Measurements from ENCODE around the gene DRD4.

The DRD4 gene

DNA sequence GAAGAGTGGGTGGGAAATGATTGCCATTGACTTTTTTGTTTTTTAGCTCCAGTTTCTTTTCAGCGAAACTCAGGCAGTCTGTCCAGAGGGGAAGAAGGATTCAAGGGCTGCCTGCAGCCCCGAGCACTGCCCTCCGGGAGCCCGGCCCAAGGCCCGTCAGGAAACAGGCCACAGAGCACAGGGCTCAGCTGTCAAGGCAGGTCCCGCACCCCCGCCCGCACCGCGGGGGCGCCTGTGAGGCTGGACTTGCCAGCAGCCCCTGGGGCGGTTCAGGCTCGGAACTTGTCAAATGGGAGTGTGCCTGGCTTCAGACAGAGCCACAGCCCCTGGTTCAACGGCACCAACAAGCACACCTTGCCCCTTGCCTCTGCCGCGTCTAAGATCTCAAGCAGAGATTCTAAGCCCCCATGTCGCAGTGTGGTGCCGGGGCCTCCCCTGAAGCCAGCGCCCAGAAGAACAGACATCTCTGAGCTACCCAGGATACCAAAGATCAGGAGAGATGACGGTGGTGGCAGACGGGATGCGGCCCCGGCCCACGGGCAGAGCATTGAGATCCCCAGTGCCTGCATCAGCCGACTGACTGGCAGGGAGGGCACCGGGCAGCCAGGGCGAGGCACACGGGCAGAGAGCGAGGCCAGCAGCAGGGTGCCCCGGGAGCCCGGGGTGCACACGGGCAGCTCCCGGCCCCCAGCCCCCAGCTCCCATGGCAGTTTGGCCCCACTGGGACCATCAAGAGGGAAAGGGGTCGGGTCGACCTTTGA is 29.9 kb upstream of the DRD4 start:
- Histone ChIP-seq H2BK120ac (ENCODE audit: insufficient read depth, low read length, poor library complexity) (no peak overlapping the region), H3K79me2 (ENCODE audit: control insufficient read depth, insufficient read depth, low read length, poor library complexity) (no peaks in the 10 kb centered on the region), H3K18ac (ENCODE audit: low read length) (no peak overlapping the region), H3K4me2 (ENCODE audit: low read length) (no peak overlapping the region), H3K27me3 (ENCODE audit: insufficient read depth, low read length) (no peaks in the 10 kb centered on the region), H3K4me1 (ENCODE audit: control insufficient read depth in 1 of 2, insufficient read depth in 2 of 2, low read length in 2 of 2) (no peaks in the 10 kb centered on the region), H3K27ac (ENCODE audit: low read depth, low read length) (no peak overlapping the region), H3K4me3 (ENCODE audit: low read depth, low read length) (no peak overlapping the region), H2BK5ac (ENCODE audit: low read depth, low read length, poor library complexity) (no peak overlapping the region), H2AK5ac (ENCODE audit: low read length) (no peak overlapping the region), H4K91ac (ENCODE audit: low read depth, low read length) (no peak overlapping the region), H4K8ac (ENCODE audit: low read depth, low read length) (no peak overlapping the region), H3K23ac (ENCODE audit: low read length) (no peak overlapping the region), H3K9ac (ENCODE audit: low read length) (no peak overlapping the region), H3K4ac (ENCODE audit: low read depth, low read length) (no peak overlapping the region), H3K79me1 (ENCODE audit: low read length) (no peaks in the 10 kb centered on the region), H2BK12ac (ENCODE audit: low read length) (no peak overlapping the region), H2AFZ (ENCODE audit: insufficient read depth, low read length, poor library complexity) (no peak overlapping the region), H3K14ac (ENCODE audit: low read length) (no peak overlapping the region), H4K12ac (ENCODE audit: low read depth, low read length) (no peak overlapping the region), H3K36me3 (ENCODE audit: control insufficient read depth in 1 of 2, insufficient read depth in 2 of 2, low read length in 2 of 2) (peaks cover 95 to 96% of the 10 kb centered on the region in 2 experiments), H3K9me3 (ENCODE audit: insufficient read depth, low read depth, low read length) (no peaks in the 10 kb centered on the region)
- WGBS (ENCODE audit: extremely low coverage, insufficient coverage, insufficient read length), result no CpG with 5 or more reads among the region's 35 CpGs
- DNase-seq, result no peak

- Histone ChIP-seq H4K12ac (ENCODE audit: low read depth, low read length) (peak overlapping the region; percentile 56), H3K27me3 (ENCODE audit: insufficient read depth, low read length) (no peaks in the 10 kb centered on the region), H3K36me3 (ENCODE audit: control insufficient read depth in 1 of 2, insufficient read depth in 2 of 2, low read length in 2 of 2) (peaks cover 96 to 98% of the 10 kb centered on the region in 2 experiments), H2AK5ac (ENCODE audit: low read length) (no peak overlapping the region), H3K9ac (ENCODE audit: low read length) (no peak overlapping the region), H2AFZ (ENCODE audit: insufficient read depth, low read length, poor library complexity) (no peak overlapping the region), H3K4me2 (ENCODE audit: low read length) (no peak overlapping the region), H2BK120ac (ENCODE audit: insufficient read depth, low read length, poor library complexity) (no peak overlapping the region), H3K4me3 (ENCODE audit: low read depth, low read length) (no peak overlapping the region), H3K4me1 (ENCODE audit: control insufficient read depth in 1 of 2, insufficient read depth in 2 of 2, low read length in 2 of 2) (no peaks in the 10 kb centered on the region), H3K79me1 (ENCODE audit: low read length) (no peaks in the 10 kb centered on the region), H3K23ac (ENCODE audit: low read length) (no peak overlapping the region), H3K4ac (ENCODE audit: low read depth, low read length) (no peak overlapping the region), H4K91ac (ENCODE audit: low read depth, low read length) (no peak overlapping the region), H3K9me3 (ENCODE audit: insufficient read depth, low read depth, low read length) (no peaks in the 10 kb centered on the region), H2BK12ac (ENCODE audit: low read length) (no peak overlapping the region), H3K79me2 (ENCODE audit: control insufficient read depth, insufficient read depth, low read length, poor library complexity) (no peaks in the 10 kb centered on the region), H4K8ac (ENCODE audit: low read depth, low read length) (no peak overlapping the region), H3K18ac (ENCODE audit: low read length) (no peak overlapping the region), H2BK5ac (ENCODE audit: low read depth, low read length, poor library complexity) (no peak overlapping the region), H3K14ac (ENCODE audit: low read length) (no peak overlapping the region), H3K27ac (ENCODE audit: low read depth, low read length) (no peak overlapping the region)
- no CpG with 5 or more reads among the region's 45 CpGs for WGBS (ENCODE audit: extremely low coverage, insufficient coverage, insufficient read length)
- DNase-seq, result no peak
Observed at GRCh38 chr11:607971-608659, 29.0 kb upstream of the DRD4 start.

DNA sequence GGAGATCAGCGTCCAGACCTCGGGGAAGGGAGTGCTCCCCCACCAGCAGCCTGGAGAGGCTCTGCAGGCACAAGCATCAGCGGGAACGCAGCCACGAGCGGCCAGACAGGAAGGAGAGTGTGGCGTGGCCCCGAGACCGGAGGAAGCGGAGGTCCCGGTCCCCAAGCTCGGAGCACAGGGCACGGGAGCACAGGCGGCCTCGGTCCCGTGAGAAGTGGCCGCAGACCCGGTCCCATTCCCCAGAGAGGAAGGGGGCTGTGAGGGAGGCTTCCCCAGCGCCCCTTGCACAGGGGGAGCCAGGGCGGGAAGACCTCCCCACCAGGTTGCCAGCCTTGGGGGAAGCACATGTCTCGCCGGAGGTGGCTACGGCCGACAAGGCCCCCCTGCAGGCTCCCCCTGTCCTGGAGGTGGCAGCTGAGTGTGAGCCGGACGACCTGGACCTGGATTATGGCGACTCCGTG is 28.2 kb upstream of the DRD4 start:
- Histone ChIP-seq H3K14ac (ENCODE audit: low read length) (no peak overlapping the region), H2AFZ (ENCODE audit: insufficient read depth, low read length, poor library complexity) (no peak overlapping the region), H3K9ac (ENCODE audit: low read length) (no peak overlapping the region), H4K91ac (ENCODE audit: low read depth, low read length) (no peak overlapping the region), H4K8ac (ENCODE audit: low read depth, low read length) (no peak overlapping the region), H2BK120ac (ENCODE audit: insufficient read depth, low read length, poor library complexity) (no peak overlapping the region), H3K36me3 (ENCODE audit: control insufficient read depth in 1 of 2, insufficient read depth in 2 of 2, low read length in 2 of 2) (peaks cover 93 to 95% of the 10 kb centered on the region in 2 experiments), H3K4me3 (ENCODE audit: low read depth, low read length) (no peak overlapping the region), H3K4ac (ENCODE audit: low read depth, low read length) (no peak overlapping the region), H3K4me2 (ENCODE audit: low read length) (no peak overlapping the region), H4K12ac (ENCODE audit: low read depth, low read length) (no peak overlapping the region), H2AK5ac (ENCODE audit: low read length) (no peak overlapping the region), H2BK5ac (ENCODE audit: low read depth, low read length, poor library complexity) (no peak overlapping the region), H3K4me1 (ENCODE audit: control insufficient read depth in 1 of 2, insufficient read depth in 2 of 2, low read length in 2 of 2) (peaks cover 2% of the 10 kb centered on the region in 2 experiments), H3K18ac (ENCODE audit: low read length) (no peak overlapping the region), H3K27me3 (ENCODE audit: insufficient read depth, low read length) (no peaks in the 10 kb centered on the region), H3K9me3 (ENCODE audit: insufficient read depth, low read depth, low read length) (no peaks in the 10 kb centered on the region), H3K79me1 (ENCODE audit: low read length) (no peaks in the 10 kb centered on the region), H3K79me2 (ENCODE audit: control insufficient read depth, insufficient read depth, low read length, poor library complexity) (no peaks in the 10 kb centered on the region), H2BK12ac (ENCODE audit: low read length) (no peak overlapping the region), H3K27ac (ENCODE audit: low read depth, low read length) (no peak overlapping the region), H3K23ac (ENCODE audit: low read length) (no peak overlapping the region)
- no CpG with 5 or more reads among the region's 28 CpGs for WGBS (ENCODE audit: extremely low coverage, insufficient coverage, insufficient read length)
- no peak for DNase-seq

- DNase-seq, result no peak
- Histone ChIP-seq H2BK120ac (ENCODE audit: insufficient read depth, low read length, poor library complexity) (no peak overlapping the region), H3K4me3 (ENCODE audit: low read depth, low read length) (no peak overlapping the region), H3K4ac (ENCODE audit: low read depth, low read length) (no peak overlapping the region), H2AFZ (ENCODE audit: insufficient read depth, low read length, poor library complexity) (no peak overlapping the region), H3K23ac (ENCODE audit: low read length) (no peak overlapping the region), H3K27me3 (ENCODE audit: insufficient read depth, low read length) (no peaks in the 10 kb centered on the region), H4K8ac (ENCODE audit: low read depth, low read length) (no peak overlapping the region), H3K79me1 (ENCODE audit: low read length) (no peaks in the 10 kb centered on the region), H3K4me1 (ENCODE audit: control insufficient read depth in 1 of 2, insufficient read depth in 2 of 2, low read length in 2 of 2) (peaks cover 5 to 7% of the 10 kb centered on the region in 2 experiments), H3K36me3 (ENCODE audit: control insufficient read depth in 1 of 2, insufficient read depth in 2 of 2, low read length in 2 of 2) (peaks cover 92 to 94% of the 10 kb centered on the region in 2 experiments), H2BK12ac (ENCODE audit: low read length) (no peak overlapping the region), H2AK5ac (ENCODE audit: low read length) (no peak overlapping the region), H3K9ac (ENCODE audit: low read length) (no peak overlapping the region), H3K9me3 (ENCODE audit: insufficient read depth, low read depth, low read length) (no peaks in the 10 kb centered on the region), H3K79me2 (ENCODE audit: control insufficient read depth, insufficient read depth, low read length, poor library complexity) (no peaks in the 10 kb centered on the region), H4K12ac (ENCODE audit: low read depth, low read length) (no peak overlapping the region), H3K18ac (ENCODE audit: low read length) (no peak overlapping the region), H4K91ac (ENCODE audit: low read depth, low read length) (no peak overlapping the region), H3K27ac (ENCODE audit: low read depth, low read length) (no peak overlapping the region), H3K14ac (ENCODE audit: low read length) (no peak overlapping the region), H3K4me2 (ENCODE audit: low read length) (no peak overlapping the region), H2BK5ac (ENCODE audit: low read depth, low read length, poor library complexity) (no peak overlapping the region)
- WGBS (ENCODE audit: extremely low coverage, insufficient coverage, insufficient read length), result no CpG with 5 or more reads among the region's 28 CpGs
Observed at GRCh38 chr11:609341-609811, 27.7 kb upstream of the DRD4 start.
